Hepatocyte (in vitro differentiated cells): Measurements from ENCODE around the gene MUCL3. TPM values are rescaled to one million over a fixed set of nuclear protein-coding genes. Genes with fewer than 3 reads are reported as not detected.

ENCODE experiments used
- DNase-seq: peaks from one replicate; pipeline ENCODE4 v3.0.0-alpha.2; 2016; ENCODE audit warnings: low spot score
- H2AFZ ChIP-seq: fragments of 200-600 bp; sonication (generic); 2 replicates; pipeline ENCODE4 v1.6.0; 2016; ENCODE audit warnings: antibody characterized with exemption, mild to moderate bottlenecking
- H3K27ac ChIP-seq: fragments of 200-600 bp; sonication (generic); 2 replicates; pipeline ENCODE4 v1.5.1; 2016; ENCODE audit warnings: mild to moderate bottlenecking
- H3K27me3 ChIP-seq: fragments of 200-600 bp; sonication (generic); 2 replicates; pipeline ENCODE4 v1.6.1; 2016
- H3K36me3 ChIP-seq: fragments of 200-600 bp; sonication (generic); replicated peaks from 2 replicates; pipeline ENCODE4 v1.5.1; 2016; ENCODE audit warnings: low read depth; ENCODE audit not compliant: insufficient read depth
- H3K4me1 ChIP-seq: fragments of 200-600 bp; sonication (generic); 2 replicates; pipeline ENCODE4 v1.5.1; 2016; ENCODE audit warnings: mild to moderate bottlenecking, moderate library complexity; ENCODE audit not compliant: insufficient read depth
- H3K4me2 ChIP-seq: fragments of 200-600 bp; sonication (generic); 2 replicates; pipeline ENCODE4 v1.6.0; 2016
- H3K4me3 ChIP-seq: fragments of 200-600 bp; sonication (generic); 2 replicates; pipeline ENCODE4 v1.5.1; 2016; ENCODE audit warnings: mild to moderate bottlenecking
- H3K79me2 ChIP-seq: fragments of 200-600 bp; sonication (generic); 2 replicates; pipeline ENCODE4 v1.6.0; 2017; ENCODE audit warnings: mild to moderate bottlenecking
- H3K9me2 ChIP-seq: fragments of 200-600 bp; sonication (generic); replicated peaks from 2 replicates; pipeline ENCODE4 v1.6.0; 2017; ENCODE audit warnings: mild to moderate bottlenecking; ENCODE audit not compliant: insufficient read depth
- H3K9me3 ChIP-seq: fragments of 200-600 bp; sonication (generic); 2 replicates; pipeline ENCODE4 v1.5.1; 2016; ENCODE audit warnings: low read depth, mild to moderate bottlenecking
- H4K20me1 ChIP-seq: fragments of 200-600 bp; sonication (generic); 2 replicates; pipeline ENCODE4 v1.6.0; 2016; ENCODE audit warnings: mild to moderate bottlenecking; ENCODE audit not compliant: insufficient read depth, poor library complexity, severe bottlenecking
- CTCF ChIP-seq: fragments of 200-600 bp; sonication (generic); IDR thresholded peaks from 2 replicates; pipeline ENCODE4 v1.5.1; 2016; ENCODE audit warnings: antibody characterized with exemption, mild to moderate bottlenecking; ENCODE audit not compliant: poor library complexity
- EZH2 ChIP-seq: fragments of 200-600 bp; sonication (generic); IDR thresholded peaks from 2 replicates; pipeline ENCODE4 v1.6.1; 2016; ENCODE audit warnings: antibody characterized with exemption, mild to moderate bottlenecking, borderline replicate concordance
- EZH2phosphoT487 ChIP-seq: fragments of 200-600 bp; sonication (generic); IDR thresholded peaks from one replicate; pipeline ENCODE4 v1.6.1; 2018; ENCODE audit warnings: antibody characterized with exemption, mild to moderate bottlenecking, low read depth, moderate library complexity; ENCODE audit not compliant: unreplicated experiment, severe bottlenecking
- WGBS: methylation state at CpG from one replicate; pipeline ENCODE4 v1.1.6; 2016; ENCODE audit warnings: low lambda C conversion rate; ENCODE audit errors: missing lambda C conversion rate; 5-methylcytosine and 5-hydroxymethylcytosine counted together
- polyA plus RNA-seq: library from polyadenylated mRNA; unstranded; fragments of >200 nt; fragmentation: Nextera tagmentation; extraction: Ambion mirVana; gene quantifications from 2 replicates; pipeline ENCODE4 v1.2.1, GENCODE V29; 2016
- total RNA-seq: library from RNA; depleted of rRNA; stranded (reverse); fragments of >200 nt; gene quantifications from 2 replicates; pipeline ENCODE4 v1.2.3, GENCODE V29; 2014

The MUCL3 gene
- total and polyA plus RNA-seq, 2 experiments from 2014 or later: 0.11 to 0.13 TPM

- no peaks in the 10 kb centered on the region for H3K36me3 ChIP-seq
- 55% methylated on average over 4 of the region's 4 CpGs for WGBS
- H3K9me2 ChIP-seq: no peaks in the 10 kb centered on the region
These were observed 33.9 kb downstream of the MUCL3 start for GRCh38 chr6:30974490-30975252.

GRCh38 chr6:30979141-30979540 is 38.4 kb downstream of the MUCL3 start:
- 54% methylated on average over 1 of the region's 1 CpG for WGBS
- no peak overlapping the region for H3K27ac ChIP-seq
- TF ChIP-seq EZH2 (no peak), EZH2phosphoT487 (no peak), CTCF (no peak)

More at GRCh38 chr6:30974490-30975252, 33.9 kb downstream of the MUCL3 start:
- Histone ChIP-seq H3K79me2 (no peaks in the 10 kb centered on the region), H4K20me1 (no peaks in the 10 kb centered on the region), H3K27me3 (no peaks in the 10 kb centered on the region), H3K27ac (no peak overlapping the region), H3K4me2 (no peak overlapping the region), H3K9me3 (no peaks in the 10 kb centered on the region), H3K4me1 (no peaks in the 10 kb centered on the region), H3K4me3 (no peak overlapping the region), H2AFZ (no peak overlapping the region)
- DNase-seq: no peak
- no peak for TF ChIP-seq CTCF
- TF ChIP-seq EZH2: no peak
- TF ChIP-seq EZH2phosphoT487: no peak

GRCh38 chr6:30979690-30980089 is 38.9 kb downstream of the MUCL3 start:
- Histone ChIP-seq H3K4me1 (peaks cover 4% of the 10 kb centered on the region), H3K79me2 (no peaks in the 10 kb centered on the region), H3K27ac (no peak overlapping the region), H3K36me3 (no peaks in the 10 kb centered on the region), H4K20me1 (no peaks in the 10 kb centered on the region), H3K9me3 (no peaks in the 10 kb centered on the region), H3K9me2 (no peaks in the 10 kb centered on the region), H2AFZ (no peak overlapping the region), H3K27me3 (no peaks in the 10 kb centered on the region), H3K4me2 (no peak overlapping the region), H3K4me3 (no peak overlapping the region)
- no peak for TF ChIP-seq EZH2phosphoT487
- TF ChIP-seq CTCF: no peak
- TF ChIP-seq EZH2: no peak
- DNase-seq: no peak
- 76% methylated on average over 4 of the region's 4 CpGs for WGBS

More at GRCh38 chr6:30979141-30979540, 38.4 kb downstream of the MUCL3 start:
- Histone ChIP-seq H3K4me1 (peaks cover 4% of the 10 kb centered on the region), H3K4me3 (no peak overlapping the region), H3K4me2 (no peak overlapping the region), H2AFZ (no peak overlapping the region), H3K9me2 (no peaks in the 10 kb centered on the region), H3K79me2 (no peaks in the 10 kb centered on the region), H3K36me3 (no peaks in the 10 kb centered on the region), H3K9me3 (no peaks in the 10 kb centered on the region), H3K27me3 (no peaks in the 10 kb centered on the region), H4K20me1 (no peaks in the 10 kb centered on the region)
- no peak for DNase-seq
